A549 (cell line): Measurements from ENCODE around the gene CASK. TPM values are rescaled to one million over a fixed set of nuclear protein-coding genes. Genes with fewer than 3 reads are reported as not detected.
A peak's percentile ranks its signal among the peaks of the same experiment; 100 is the strongest.

ENCODE experiments used
- ATAC-seq, 2 experiments: fragments of 200-7000 bp in 1 of 2; fragments of >200 bp in 1 of 2; cut with Nextera tagmentation in 1 of 2; cut with Tn5 transposase in 1 of 2; 3 replicates each; pipeline versions ENCODE4 v1.8.0 to v1.9.1; 2018 to 2020; ENCODE audit warnings: mild to moderate bottlenecking in 1 of 2, moderate library complexity in 1 of 2
- CTCF ChIA-PET: fragments of 300-600 bp; sonication (Branson Sonifier 250); formaldehyde crosslinking; extraction: SDS; loops from one replicate; lab custom pipeline; 2021; ENCODE audit warnings: antibody characterized with exemption, inconsistent platforms; lab: Yijun Ruan, JAX
- POLR2A ChIA-PET: fragments of 350-600 bp; formaldehyde crosslinking; extraction: SDS; loops from one replicate; lab custom pipeline; 2021; ENCODE audit warnings: antibody characterized with exemption, inconsistent platforms; lab: Yijun Ruan, JAX
- DNase-seq, 2 experiments: peaks; one replicate each; pipeline versions ENCODE4 v3.0.0 to v3.0.0-alpha.2; 2011 to 2016; ENCODE audit warnings: low read depth in 1 of 2, low spot score in 1 of 2
- FAIRE-seq: peaks from 2 replicates; lab custom pipeline; 2011; peaks lifted over from hg19 to GRCh38; lab: Jason Lieb, UNC
- H3K27ac ChIP-seq, 2 experiments: fragments of >200 bp; sonication (Bioruptor Twin); formaldehyde crosslinking; 3 replicates each; pipeline ENCODE4 v1.5.1; 2016 to 2017
- H3K4me1 ChIP-seq: fragments of >200 bp; sonication (Bioruptor Twin); formaldehyde crosslinking; 3 replicates; pipeline ENCODE4 v1.6.1; 2016
- H3K4me2 ChIP-seq: fragments of >200 bp; sonication (Bioruptor Twin); formaldehyde crosslinking; 3 replicates; pipeline ENCODE4 v1.6.1; 2016
- H3K4me3 ChIP-seq: fragments of >200 bp; sonication (Bioruptor Twin); formaldehyde crosslinking; 3 replicates; pipeline ENCODE4 v1.5.1; 2016
- H3K9me3 ChIP-seq: fragments of >200 bp; sonication (Bioruptor Twin); formaldehyde crosslinking; 3 replicates; pipeline ENCODE4 v1.6.1; 2016
- CBX8 ChIP-seq: fragments of 200-600 bp; sonication (generic); IDR thresholded peaks from 2 replicates; pipeline ENCODE4 v1.6.1; 2016
- CEBPB ChIP-seq, 2 experiments: fragments of >200 bp in 1 of 2; sonication (Bioruptor Twin) in 1 of 2; formaldehyde crosslinking in 1 of 2; IDR thresholded peaks; 2 replicates each; pipeline ENCODE4 v1.6.1; 2012 to 2016
- ESRRA ChIP-seq: fragments of 150-350 bp; IDR thresholded peaks from 2 replicates; pipeline ENCODE4 v1.6.1; 2014; ENCODE audit warnings: mild to moderate bottlenecking, low read length, borderline replicate concordance
- FOSB ChIP-seq: fragments of 250-450 bp; sonication (Bioruptor Pico); IDR thresholded peaks from 2 replicates; pipeline ENCODE4 v1.5.0; 2020; ENCODE audit warnings: mild to moderate bottlenecking, moderate library complexity
- FOXS1 ChIP-seq: fragments of 250-450 bp; sonication (Bioruptor Pico); IDR thresholded peaks from 2 replicates; pipeline ENCODE4 v1.5.0; 2020; ENCODE audit warnings: mild to moderate bottlenecking, moderate library complexity
- GATA3 ChIP-seq: IDR thresholded peaks from 2 replicates; pipeline ENCODE4 v1.6.1; 2012; ENCODE audit warnings: borderline replicate concordance
- HDAC2 ChIP-seq: fragments of 200-600 bp; sonication (generic); IDR thresholded peaks from 2 replicates; pipeline ENCODE4 v1.6.1; 2016
- HOXB5 ChIP-seq: fragments of 250-450 bp; sonication (Bioruptor Pico); IDR thresholded peaks from 2 replicates; pipeline ENCODE4 v1.5.0; 2020; ENCODE audit warnings: mild to moderate bottlenecking, moderate library complexity
- KDM5A ChIP-seq: fragments of 200-600 bp; sonication (generic); IDR thresholded peaks from 2 replicates; pipeline ENCODE4 v1.6.1; 2016; ENCODE audit warnings: antibody characterized with exemption, mild to moderate bottlenecking
- MYC ChIP-seq: IDR thresholded peaks from 2 replicates; pipeline ENCODE4 v1.6.1; 2012; ENCODE audit warnings: mild to moderate bottlenecking, inconsistent platforms, low read length, improper control_type of control experiment, borderline replicate concordance
- NFE2L2 ChIP-seq: fragments of 150-350 bp; conservative IDR thresholded peaks from 2 replicates; pipeline ENCODE4 v1.6.1; 2014; ENCODE audit warnings: low read length
- NPAS2 ChIP-seq: fragments of 250-450 bp; sonication (Bioruptor Pico); IDR thresholded peaks from 2 replicates; pipeline ENCODE4 v1.8.0; 2022; ENCODE audit warnings: mild to moderate bottlenecking, moderate library complexity, borderline replicate concordance
- PHF8 ChIP-seq: fragments of 200-600 bp; sonication (generic); IDR thresholded peaks from 2 replicates; pipeline ENCODE4 v1.6.1; 2016; ENCODE audit warnings: low read depth, mild to moderate bottlenecking, antibody characterized with exemption, moderate library complexity, borderline replicate concordance
- POLR2A ChIP-seq: IDR thresholded peaks from 2 replicates; pipeline ENCODE4 v1.6.1; 2012; ENCODE audit warnings: mild to moderate bottlenecking, low read length
- RCOR1 ChIP-seq: fragments of 150-350 bp; IDR thresholded peaks from 2 replicates; pipeline ENCODE4 v1.6.1; 2014; ENCODE audit warnings: antibody characterized with exemption, low read length, low read depth
- TP53 ChIP-seq: fragments of 250-450 bp; sonication (Bioruptor Pico); IDR thresholded peaks from 2 replicates; pipeline ENCODE4 v1.5.0; 2021; ENCODE audit warnings: mild to moderate bottlenecking, moderate library complexity
- ZFP36 ChIP-seq: fragments of 450-650 bp; IDR thresholded peaks from 2 replicates; pipeline ENCODE4 v1.6.1; 2014; ENCODE audit warnings: borderline replicate concordance; ENCODE audit not compliant: partially characterized antibody
- ZNF302 ChIP-seq: fragments of 250-450 bp; sonication (Bioruptor Pico); IDR thresholded peaks from 2 replicates; pipeline ENCODE4 v1.9.0; 2021; ENCODE audit warnings: inconsistent platforms, mild to moderate bottlenecking, moderate library complexity
- WGBS: methylation state at CpG from one replicate; pipeline ENCODE4 v1.1.6; 2017; ENCODE audit errors: missing lambda C conversion rate; 5-methylcytosine and 5-hydroxymethylcytosine counted together
- polyA plus RNA-seq, 4 experiments: library from polyadenylated mRNA; depleted of rRNA in 3 of 4; stranded (reverse); fragments of >200 nt; fragmentation: RNase III in 1 of 4; extraction: RNeasy Plus Mini Kit Qiagen cat#74134 plus additional on column Dnase treatment in 1 of 4; gene quantifications; 2 replicates in 3 of 4; 3 replicates in 1 of 4; pipeline ENCODE4 v1.2.3, GENCODE V29; 2011 to 2017
- TF ChIP-seq, protein P1 (sequence below): fragments of 250-450 bp; sonication (Bioruptor Pico); IDR thresholded peaks from 2 replicates; pipeline ENCODE4 v1.5.0; 2020; ENCODE audit warnings: low read depth, mild to moderate bottlenecking, moderate library complexity
- TF ChIP-seq, protein P2 (sequence below): fragments of 200-600 bp; sonication (generic); IDR thresholded peaks from 2 replicates; pipeline ENCODE4 v1.6.1; 2016; ENCODE audit warnings: antibody characterized with exemption, mild to moderate bottlenecking, moderate library complexity
- TF ChIP-seq, protein P3 (sequence below): fragments of >200 bp; sonication (Bioruptor Twin); formaldehyde crosslinking; IDR thresholded peaks from 3 replicates; pipeline ENCODE4 v1.5.1; 2016
- TF ChIP-seq, protein P4 (sequence below): fragments of 250-450 bp; sonication (Bioruptor Pico); IDR thresholded peaks from 2 replicates; pipeline ENCODE4 v1.5.0; 2021; ENCODE audit warnings: mild to moderate bottlenecking, moderate library complexity, borderline replicate concordance
- TF ChIP-seq, protein P5 (sequence below): fragments of >200 bp; sonication (Bioruptor Twin); formaldehyde crosslinking; IDR thresholded peaks from 2 replicates; pipeline ENCODE4 v1.6.1; 2016

Gene CASK
- polyA plus RNA-seq, 2 of the 4 experiments (the other 2 are of a cell fraction) = 23.3 to 57.6 TPM

DNA sequence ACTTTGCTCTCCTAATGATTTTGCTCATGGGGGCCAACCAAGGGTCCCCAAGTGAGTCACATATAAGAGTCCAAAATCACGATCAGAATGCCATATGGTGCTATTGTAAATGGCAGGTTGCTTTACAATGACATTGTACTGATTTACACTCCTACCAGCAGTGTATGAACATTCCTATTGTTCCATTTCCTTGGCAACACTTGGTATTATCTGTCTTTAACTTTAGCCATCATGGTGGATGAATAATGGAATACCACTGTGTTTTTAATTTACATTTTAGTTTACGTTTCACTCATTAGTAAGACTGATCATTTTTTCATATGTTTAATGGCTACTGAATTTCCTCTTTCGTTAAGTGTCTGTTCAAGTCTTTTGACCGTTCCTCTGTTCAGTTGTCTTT is 379.7 kb downstream of the CASK start:
- WGBS = 94% methylated on average over 4 of the region's 4 CpGs
- POLR2A ChIA-PET = no interaction called here
- FAIRE-seq = peak; percentile 63
- peaks cover 14% of the 10 kb centered on the region for H3K4me1 ChIP-seq
- TF ChIP-seq ZFP36 (peak; percentile 55), ZNF302 (CRISPR knock-in tag) (no peak)
- no peak overlapping the region for H3K27ac ChIP-seq
- H3K9me3 ChIP-seq = peaks cover 3% of the 10 kb centered on the region; the same call in 1 of the 3 replicates
- ATAC-seq = no peak
- no peak overlapping the region for H3K4me3 ChIP-seq
- no peak for DNase-seq
- H3K4me2 ChIP-seq = no peak overlapping the region
- CTCF ChIA-PET = no interaction called here

DNA sequence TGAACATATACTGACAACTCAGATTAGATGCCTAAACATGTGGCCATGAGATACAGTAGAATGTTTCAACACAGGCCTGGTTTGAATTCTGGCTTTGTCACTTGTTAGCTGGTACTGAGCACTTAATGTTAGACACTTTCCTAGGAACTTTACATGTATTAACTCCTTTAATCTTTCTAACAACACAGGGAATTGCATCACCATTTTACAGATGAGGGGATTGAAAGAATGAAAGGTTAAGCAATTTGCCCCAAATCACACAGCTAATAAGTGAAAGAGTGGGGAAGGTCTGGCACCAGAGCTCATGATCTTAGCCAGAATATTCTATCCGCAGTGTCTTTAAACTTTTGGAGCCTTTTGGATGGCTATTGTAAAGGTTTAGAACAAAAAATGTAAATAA is 380.3 kb downstream of the CASK start:
- Histone ChIP-seq H3K4me3 (no peak overlapping the region), H3K4me1 (peaks cover 14% of the 10 kb centered on the region), H3K27ac (no peak overlapping the region), H3K4me2 (no peak overlapping the region), H3K9me3 (peaks cover 3% of the 10 kb centered on the region; the same call in 1 of the 3 replicates)
- ATAC-seq (no peak), DNase-seq (no peak), FAIRE-seq (no peak)
- ChIA-PET POLR2A (no interaction called here), CTCF (no interaction called here)
- WGBS = 96% methylated on average over 1 of the region's 1 CpG
- TF ChIP-seq MYC (no peak), TP53 (CRISPR knock-in tag) (no peak), NPAS2 (CRISPR knock-in tag) (no peak)
- TF ChIP-seq, protein P1, sequence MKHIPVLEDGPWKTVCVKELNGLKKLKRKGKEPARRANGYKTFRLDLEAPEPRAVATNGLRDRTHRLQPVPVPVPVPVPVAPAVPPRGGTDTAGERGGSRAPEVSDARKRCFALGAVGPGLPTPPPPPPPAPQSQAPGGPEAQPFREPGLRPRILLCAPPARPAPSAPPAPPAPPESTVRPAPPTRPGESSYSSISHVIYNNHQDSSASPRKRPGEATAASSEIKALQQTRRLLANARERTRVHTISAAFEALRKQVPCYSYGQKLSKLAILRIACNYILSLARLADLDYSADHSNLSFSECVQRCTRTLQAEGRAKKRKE (CRISPR knock-in tag) = no peak
- TF ChIP-seq, protein P2, sequence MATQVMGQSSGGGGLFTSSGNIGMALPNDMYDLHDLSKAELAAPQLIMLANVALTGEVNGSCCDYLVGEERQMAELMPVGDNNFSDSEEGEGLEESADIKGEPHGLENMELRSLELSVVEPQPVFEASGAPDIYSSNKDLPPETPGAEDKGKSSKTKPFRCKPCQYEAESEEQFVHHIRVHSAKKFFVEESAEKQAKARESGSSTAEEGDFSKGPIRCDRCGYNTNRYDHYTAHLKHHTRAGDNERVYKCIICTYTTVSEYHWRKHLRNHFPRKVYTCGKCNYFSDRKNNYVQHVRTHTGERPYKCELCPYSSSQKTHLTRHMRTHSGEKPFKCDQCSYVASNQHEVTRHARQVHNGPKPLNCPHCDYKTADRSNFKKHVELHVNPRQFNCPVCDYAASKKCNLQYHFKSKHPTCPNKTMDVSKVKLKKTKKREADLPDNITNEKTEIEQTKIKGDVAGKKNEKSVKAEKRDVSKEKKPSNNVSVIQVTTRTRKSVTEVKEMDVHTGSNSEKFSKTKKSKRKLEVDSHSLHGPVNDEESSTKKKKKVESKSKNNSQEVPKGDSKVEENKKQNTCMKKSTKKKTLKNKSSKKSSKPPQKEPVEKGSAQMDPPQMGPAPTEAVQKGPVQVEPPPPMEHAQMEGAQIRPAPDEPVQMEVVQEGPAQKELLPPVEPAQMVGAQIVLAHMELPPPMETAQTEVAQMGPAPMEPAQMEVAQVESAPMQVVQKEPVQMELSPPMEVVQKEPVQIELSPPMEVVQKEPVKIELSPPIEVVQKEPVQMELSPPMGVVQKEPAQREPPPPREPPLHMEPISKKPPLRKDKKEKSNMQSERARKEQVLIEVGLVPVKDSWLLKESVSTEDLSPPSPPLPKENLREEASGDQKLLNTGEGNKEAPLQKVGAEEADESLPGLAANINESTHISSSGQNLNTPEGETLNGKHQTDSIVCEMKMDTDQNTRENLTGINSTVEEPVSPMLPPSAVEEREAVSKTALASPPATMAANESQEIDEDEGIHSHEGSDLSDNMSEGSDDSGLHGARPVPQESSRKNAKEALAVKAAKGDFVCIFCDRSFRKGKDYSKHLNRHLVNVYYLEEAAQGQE = no peak
- TF ChIP-seq, all 56 proteins: peak for 0

DNA sequence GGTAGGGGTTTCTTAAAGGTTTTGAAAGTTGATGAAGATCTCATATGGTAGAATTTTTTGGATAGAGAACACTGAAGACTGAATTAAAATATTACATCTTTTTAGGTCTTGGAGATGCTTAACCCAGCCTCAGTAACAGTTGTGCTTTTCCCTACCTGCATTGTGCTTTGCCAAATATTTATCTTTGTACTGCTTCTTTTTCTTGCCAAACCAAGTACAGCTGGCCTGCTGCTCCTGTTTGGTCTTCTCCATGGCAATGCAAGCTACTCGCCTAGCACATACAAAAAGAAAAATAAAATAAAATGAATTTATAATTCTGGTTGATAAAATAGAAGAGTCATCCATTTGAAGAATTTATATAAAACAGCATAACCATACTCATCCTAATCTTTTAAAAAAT is 380.8 kb downstream of the CASK start:
- ATAC-seq = no peak

More for the DNA sequence above, 380.8 kb downstream of the CASK start:
- no peak for FAIRE-seq
- peaks cover 3% of the 10 kb centered on the region; the same call in 1 of the 3 replicates for H3K9me3 ChIP-seq
- peaks cover 14% of the 10 kb centered on the region for H3K4me1 ChIP-seq
- TF ChIP-seq, protein P3, sequence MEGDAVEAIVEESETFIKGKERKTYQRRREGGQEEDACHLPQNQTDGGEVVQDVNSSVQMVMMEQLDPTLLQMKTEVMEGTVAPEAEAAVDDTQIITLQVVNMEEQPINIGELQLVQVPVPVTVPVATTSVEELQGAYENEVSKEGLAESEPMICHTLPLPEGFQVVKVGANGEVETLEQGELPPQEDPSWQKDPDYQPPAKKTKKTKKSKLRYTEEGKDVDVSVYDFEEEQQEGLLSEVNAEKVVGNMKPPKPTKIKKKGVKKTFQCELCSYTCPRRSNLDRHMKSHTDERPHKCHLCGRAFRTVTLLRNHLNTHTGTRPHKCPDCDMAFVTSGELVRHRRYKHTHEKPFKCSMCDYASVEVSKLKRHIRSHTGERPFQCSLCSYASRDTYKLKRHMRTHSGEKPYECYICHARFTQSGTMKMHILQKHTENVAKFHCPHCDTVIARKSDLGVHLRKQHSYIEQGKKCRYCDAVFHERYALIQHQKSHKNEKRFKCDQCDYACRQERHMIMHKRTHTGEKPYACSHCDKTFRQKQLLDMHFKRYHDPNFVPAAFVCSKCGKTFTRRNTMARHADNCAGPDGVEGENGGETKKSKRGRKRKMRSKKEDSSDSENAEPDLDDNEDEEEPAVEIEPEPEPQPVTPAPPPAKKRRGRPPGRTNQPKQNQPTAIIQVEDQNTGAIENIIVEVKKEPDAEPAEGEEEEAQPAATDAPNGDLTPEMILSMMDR = no peak
- TF ChIP-seq HDAC2 = no peak
- TF ChIP-seq, protein P4, sequence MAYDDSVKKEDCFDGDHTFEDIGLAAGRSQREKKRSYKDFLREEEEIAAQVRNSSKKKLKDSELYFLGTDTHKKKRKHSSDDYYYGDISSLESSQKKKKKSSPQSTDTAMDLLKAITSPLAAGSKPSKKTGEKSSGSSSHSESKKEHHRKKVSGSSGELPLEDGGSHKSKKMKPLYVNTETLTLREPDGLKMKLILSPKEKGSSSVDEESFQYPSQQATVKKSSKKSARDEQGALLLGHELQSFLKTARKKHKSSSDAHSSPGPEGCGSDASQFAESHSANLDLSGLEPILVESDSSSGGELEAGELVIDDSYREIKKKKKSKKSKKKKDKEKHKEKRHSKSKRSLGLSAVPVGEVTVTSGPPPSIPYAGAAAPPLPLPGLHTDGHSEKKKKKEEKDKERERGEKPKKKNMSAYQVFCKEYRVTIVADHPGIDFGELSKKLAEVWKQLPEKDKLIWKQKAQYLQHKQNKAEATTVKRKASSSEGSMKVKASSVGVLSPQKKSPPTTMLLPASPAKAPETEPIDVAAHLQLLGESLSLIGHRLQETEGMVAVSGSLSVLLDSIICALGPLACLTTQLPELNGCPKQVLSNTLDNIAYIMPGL (CRISPR knock-in tag) = no peak
- no peak for TF ChIP-seq NFE2L2
- TF ChIP-seq KDM5A = no peak
- TF ChIP-seq TP53 (CRISPR knock-in tag) = no peak
- no peak for TF ChIP-seq PHF8
- TF ChIP-seq HOXB5 (CRISPR knock-in tag) = no peak
- TF ChIP-seq FOSB (CRISPR knock-in tag) = no peak
- TF ChIP-seq CEBPB (IDR thresholded peaks at IDR 0.05) = no peak
- no peak for TF ChIP-seq GATA3
- no peak for TF ChIP-seq POLR2A
- no peak for TF ChIP-seq ESRRA
- TF ChIP-seq FOXS1 (CRISPR knock-in tag) = no peak
- TF ChIP-seq, protein P5, sequence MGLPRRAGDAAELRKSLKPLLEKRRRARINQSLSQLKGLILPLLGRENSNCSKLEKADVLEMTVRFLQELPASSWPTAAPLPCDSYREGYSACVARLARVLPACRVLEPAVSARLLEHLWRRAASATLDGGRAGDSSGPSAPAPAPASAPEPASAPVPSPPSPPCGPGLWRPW = no peak
- no peak for TF ChIP-seq RCOR1
- TF ChIP-seq CBX8 = no peak
- H3K4me3 ChIP-seq = no peak overlapping the region
- no peak overlapping the region for H3K4me2 ChIP-seq
- WGBS = 94% methylated on average over 1 of the region's 1 CpG
- ChIA-PET POLR2A (no interaction called here), CTCF (no interaction called here)
- no peak overlapping the region for H3K27ac ChIP-seq
- no peak for DNase-seq
